GM12801 (cell line): ENCODE results near the gene TSEN34.

Source experiments
- CTCF ChIP-seq: IDR thresholded peaks from one replicate; pipeline ENCODE4 v1.5.1; 2011; ENCODE audit warnings: control low read depth; ENCODE audit not compliant: insufficient read length; ENCODE audit errors: extremely low read depth

Gene TSEN34

DNA sequence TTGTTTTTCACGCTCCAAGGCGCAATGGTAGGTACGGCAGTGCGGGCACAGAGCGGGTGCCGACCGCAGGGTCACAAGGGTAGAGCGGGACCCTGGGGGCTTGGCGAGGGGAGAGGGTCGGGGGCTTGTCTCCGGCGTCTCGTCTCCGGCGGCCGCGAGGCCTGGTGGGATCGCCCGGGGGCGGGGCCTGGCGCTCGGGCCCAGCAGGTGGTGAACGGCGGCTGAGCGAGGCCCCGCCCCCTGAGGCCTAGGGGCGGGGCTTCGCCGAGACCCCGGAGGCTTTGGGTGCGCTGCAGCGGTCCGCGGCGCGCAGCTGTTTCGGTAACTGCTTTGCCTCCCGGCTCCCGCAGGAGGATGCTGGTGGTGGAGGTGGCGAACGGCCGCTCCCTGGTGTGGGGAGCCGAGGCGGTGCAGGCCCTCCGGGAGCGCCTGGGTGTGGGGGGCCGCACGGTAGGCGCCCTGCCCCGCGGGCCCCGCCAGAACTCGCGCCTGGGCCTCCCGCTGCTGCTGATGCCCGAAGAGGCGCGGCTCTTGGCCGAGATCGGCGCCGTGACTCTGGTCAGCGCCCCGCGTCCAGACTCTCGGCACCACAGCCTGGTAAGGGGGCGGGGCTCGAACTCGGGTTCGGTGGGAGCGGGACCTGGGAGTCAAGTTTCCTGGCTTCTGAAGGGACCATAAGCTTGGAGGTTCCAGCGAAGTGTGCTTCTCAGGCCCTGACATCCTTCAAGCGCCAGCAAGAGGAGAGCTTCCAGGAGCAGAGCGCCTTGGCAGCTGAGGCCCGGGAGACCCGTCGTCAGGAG, at the start of gene TSEN34:
TSS of gene TSEN34 (plus strand) at position 298 of the 800 bp plus-strand sequence. CDS start at position 355, 57 bp downstream.
- no peak for TF ChIP-seq CTCF

DNA sequence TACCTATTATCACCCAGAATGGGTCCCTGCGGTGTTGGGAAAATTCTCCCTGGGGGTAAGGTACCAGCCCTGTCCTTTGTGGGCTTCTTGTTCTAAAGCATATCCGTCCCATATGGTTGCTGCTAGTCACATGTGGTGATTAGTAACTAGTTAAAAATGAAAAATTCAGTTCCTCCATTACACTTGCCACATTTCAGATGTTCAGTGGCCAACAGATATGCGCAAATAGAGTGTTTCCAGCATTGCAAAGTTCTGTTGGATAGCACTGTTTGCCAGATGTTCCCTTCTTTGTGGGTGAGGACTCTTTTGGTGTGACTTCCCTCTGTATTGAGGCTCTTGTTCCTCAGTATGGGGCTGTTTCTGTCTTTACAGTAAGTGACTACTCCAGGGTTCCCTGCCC, 49.8 kb upstream of the TSEN34 start:
- TF ChIP-seq CTCF, result no peak

GRCh38 chr19:54142166-54142780, 48.8 kb upstream of the TSEN34 start:
- no peak for TF ChIP-seq CTCF

DNA sequence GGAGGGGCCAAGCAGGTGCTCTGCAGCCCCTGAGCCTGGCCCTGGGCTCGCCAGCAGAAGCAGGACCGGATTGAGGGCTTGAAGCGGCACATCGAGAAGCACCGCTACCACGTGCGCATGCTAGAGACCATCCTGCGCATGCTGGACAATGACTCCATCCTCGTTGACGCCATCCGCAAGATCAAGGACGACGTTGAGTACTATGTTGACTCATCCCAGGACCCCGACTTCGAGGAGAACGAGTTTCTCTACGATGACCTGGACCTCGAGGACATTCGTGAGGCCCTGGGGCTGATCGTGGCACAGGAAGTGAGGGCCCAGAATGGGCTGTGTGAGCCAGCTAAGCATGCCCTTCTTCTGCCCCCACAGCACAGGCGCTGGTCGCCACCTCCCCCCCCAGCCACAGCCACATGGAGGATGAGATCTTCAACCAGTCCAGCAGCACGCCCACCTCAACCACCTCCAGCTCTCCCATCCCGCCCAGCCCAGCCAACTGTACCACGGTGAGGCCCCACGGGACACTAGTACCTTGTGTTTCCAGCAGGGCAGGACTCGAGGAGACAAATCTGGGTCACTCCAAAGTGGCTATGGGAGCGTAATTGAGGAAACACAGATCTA, 45.5 kb upstream of the TSEN34 start:
- TF ChIP-seq CTCF, result no peak

DNA sequence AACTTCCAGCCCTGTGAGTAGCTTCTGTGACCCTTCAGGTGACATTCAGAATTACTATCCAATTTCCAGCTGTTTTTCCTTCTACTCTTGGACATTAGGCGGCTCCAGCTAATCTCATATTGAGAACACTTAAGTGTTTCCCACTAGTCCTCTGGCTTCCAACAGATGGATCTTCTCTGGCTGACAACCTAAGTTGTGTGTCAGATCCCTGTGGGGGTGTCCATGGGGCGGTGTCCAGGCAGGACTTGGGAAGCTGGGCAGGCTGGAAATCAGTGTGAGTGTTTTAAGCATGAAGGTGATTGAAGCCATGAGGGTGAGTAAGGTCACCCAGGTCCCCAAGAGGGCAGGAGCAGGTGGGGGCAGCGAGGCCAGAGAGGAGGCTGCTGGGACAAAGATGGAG, 43.4 kb upstream of the TSEN34 start:
- TF ChIP-seq CTCF, result no peak

- TF ChIP-seq CTCF, result no peak
Observed at GRCh38 chr19:54148158-54148557, 43.0 kb upstream of the TSEN34 start.

- TF ChIP-seq CTCF, result no peak
Observed at GRCh38 chr19:54149021-54149812, 41.9 kb upstream of the TSEN34 start.
